T-helper 22 cell (primary cell): ENCODE data around the gene CCM2.
A peak's percentile ranks its signal among the peaks of the same experiment; 100 is the strongest.
"Not testable (repeated sequence)": the region's sequence is repeated elsewhere in the genome, so short reads cannot be mapped to it uniquely, and the experiment has no call there.

Experiments used
- DNase-seq: peaks from one replicate; pipeline ENCODE4 v3.0.0-alpha.2; 2020; ENCODE audit warnings: low read depth

Gene CCM2

GRCh38 chr7:45101748-45102147 is 101.7 kb downstream of the CCM2 start:
- DNase-seq = no peak

- DNase-seq = no peak
Observed at GRCh38 chr7:45102785-45103712, 103.0 kb downstream of the CCM2 start.

GRCh38 chr7:45103958-45104843 is 104.2 kb downstream of the CCM2 start:
- DNase-seq = no peak

GRCh38 chr7:45104844-45105587 is 105.0 kb downstream of the CCM2 start:
- no peak for DNase-seq

- no peak for DNase-seq
Observed at GRCh38 chr7:45105588-45106188, 105.7 kb downstream of the CCM2 start.

GRCh38 chr7:45106820-45107219 is 106.8 kb downstream of the CCM2 start:
- DNase-seq = no peak

GRCh38 chr7:45107356-45107755 is 107.4 kb downstream of the CCM2 start:
- no peak for DNase-seq

- DNase-seq = no peak
Observed at GRCh38 chr7:45108863-45109262, 108.9 kb downstream of the CCM2 start.

- DNase-seq = peak; percentile 89
Observed at GRCh38 chr7:45111298-45112223, 111.6 kb downstream of the CCM2 start, which contains the start of gene TBRG4. TBRG4 (minus strand) TSS chr7:45111697; CDS start chr7:45109237, 2,460 bp downstream.

- no peak for DNase-seq
Observed at GRCh38 chr7:45112648-45113047, 112.6 kb downstream of the CCM2 start.

- not testable (repeated sequence) for DNase-seq
Observed at GRCh38 chr7:45114257-45114656, 114.3 kb downstream of the CCM2 start.

- no peak for DNase-seq
Observed at GRCh38 chr7:45114926-45115325, 114.9 kb downstream of the CCM2 start.

GRCh38 chr7:45116048-45116447 is 116.0 kb downstream of the CCM2 start:
- DNase-seq = no peak

- no peak for DNase-seq
Observed at GRCh38 chr7:45117582-45117981, 117.6 kb downstream of the CCM2 start.

GRCh38 chr7:45118292-45118691 is 118.3 kb downstream of the CCM2 start:
- DNase-seq = no peak

GRCh38 chr7:45118889-45119331 is 118.9 kb downstream of the CCM2 start:
- DNase-seq = no peak

GRCh38 chr7:45119550-45119949 is 119.5 kb downstream of the CCM2 start:
- DNase-seq = no peak

GRCh38 chr7:45122975-45123860 is 123.2 kb downstream of the CCM2 start:
- DNase-seq = no peak
